Lung (tissue), 12 donors: ENCODE results near the gene ABHD15. TPM values are rescaled to one million over a fixed set of nuclear protein-coding genes. Genes with fewer than 3 reads are reported as not detected.
A peak's percentile ranks its signal among the peaks of the same experiment; 100 is the strongest.

Source experiments
- ATAC-seq: fragments of 200-7000 bp; cut with Tn5 transposase; one replicate; pipeline ENCODE4 v1.9.1; 2020; ENCODE audit warnings: moderate number of reproducible peaks; ENCODE audit not compliant: insufficient read depth, low FRiP score
- DNase-seq, 3 donors: peaks; one replicate each; pipeline ENCODE4 v3.0.0-alpha.2; 2013 to 2017
- H3K27ac ChIP-seq, 2 donors: one replicate each; pipeline ENCODE4 v1.5.1; 2013; ENCODE audit warnings: mild to moderate bottlenecking in 2 of 2, moderate library complexity in 2 of 2, control low read depth in 1 of 2, inconsistent platforms in 1 of 2, low read depth in 1 of 2, low read length in 1 of 2
- H3K27me3 ChIP-seq, 3 donors: one replicate each; pipeline ENCODE4 v1.5.1; 2013; ENCODE audit warnings: low read length in 2 of 3; ENCODE audit not compliant: control insufficient read depth in 3 of 3, insufficient read depth in 3 of 3
- H3K36me3 ChIP-seq, 4 donors: one replicate each; pipeline ENCODE4 v1.5.1; 2013; ENCODE audit warnings: low read length in 4 of 4, mild to moderate bottlenecking in 1 of 4, moderate library complexity in 1 of 4; ENCODE audit not compliant: control insufficient read depth in 4 of 4, insufficient read depth in 4 of 4
- H3K4me1 ChIP-seq, 5 donors: one replicate each; pipeline ENCODE4 v1.5.1; 2013; ENCODE audit warnings: low read length in 5 of 5, mild to moderate bottlenecking in 2 of 5, moderate library complexity in 1 of 5; ENCODE audit not compliant: control insufficient read depth in 5 of 5, insufficient read depth in 5 of 5
- H3K4me3 ChIP-seq: one replicate; pipeline ENCODE4 v1.5.1; 2013; ENCODE audit warnings: mild to moderate bottlenecking, control low read depth, moderate library complexity
- H3K9ac ChIP-seq, 2 donors: one replicate each; pipeline ENCODE4 v1.5.1; 2013; ENCODE audit warnings: low read length in 2 of 2, control low read depth in 1 of 2; ENCODE audit not compliant: insufficient read depth in 1 of 2
- H3K9me3 ChIP-seq, 4 donors: one replicate each; pipeline ENCODE4 v1.5.1; 2013; ENCODE audit warnings: low read length in 3 of 4, mild to moderate bottlenecking in 1 of 4, moderate library complexity in 1 of 4; ENCODE audit not compliant: control insufficient read depth in 4 of 4, insufficient read depth in 3 of 4
- CTCF ChIP-seq: IDR thresholded peaks from 2 replicates; pipeline ENCODE4 v1.5.1; 2012; ENCODE audit warnings: mild to moderate bottlenecking; ENCODE audit errors: control extremely low read depth, extremely low read depth
- WGBS, 2 donors: extraction: QIAGEN DNeasy Blood & Tissue Kit; methylation state at CpG; one replicate each; pipeline ENCODE4 v1.1.7; 2013; 5-methylcytosine and 5-hydroxymethylcytosine counted together
- polyA plus RNA-seq, 2 donors: library from polyadenylated mRNA; stranded (reverse); fragments of 200-250 nt; gene quantifications; one replicate each; pipeline ENCODE4 v1.2.1, GENCODE V29; 2013
- total RNA-seq, 2 donors: library from RNA; depleted of rRNA in 1 of 2; stranded (reverse); fragments of >200 nt in 1 of 2; gene quantifications; one replicate each; pipeline ENCODE4 v1.2.1, GENCODE V29; 2014 to 2021
- donor health status: control.
- donor health status: control.
- donor health status: Bipolar disorder and iron deficiency.
- donor health status: healthy.
- donor health status: DM: yes; HTN: yes; CAD: no.

The ABHD15 gene
- total and polyA plus RNA-seq, 4 donors: 4.0 to 10.5 (median 5.2) TPM

- ATAC-seq: no peak
- TF ChIP-seq CTCF: no peak
- WGBS, 2 donors: 88 to 89% methylated on average over 3 of the region's 3 CpGs
- Histone ChIP-seq H3K36me3 (peaks cover 0 to 2% (median 0%) of the 10 kb centered on the region in 4 donors), H3K4me3 (no peak overlapping the region), H3K4me1 (peaks cover 0 to 36% (median 12%) of the 10 kb centered on the region in 5 donors), H3K27ac (no peak overlapping the region), H3K9ac (no peak overlapping the region), H3K27me3 (peaks cover 0 to 10% (median 6%) of the 10 kb centered on the region in 3 donors), H3K9me3 (no peaks in the 10 kb centered on the region)
- DNase-seq: no peak
These were observed 3.0 kb downstream of the ABHD15 start for GRCh38 chr17:29563816-29564215.

GRCh38 chr17:29562615-29563014, 4.2 kb downstream of the ABHD15 start:
- TF ChIP-seq CTCF: no peak
- WGBS, 2 donors: 74 to 76% methylated on average over 18 of the region's 18 CpGs
- H3K27me3 ChIP-seq: peaks cover 0 to 10% (median 6%) of the 10 kb centered on the region in 3 donors
- H3K4me1 ChIP-seq: peaks cover 0 to 34% (median 12%) of the 10 kb centered on the region in 5 donors
- H3K27ac ChIP-seq: no peak overlapping the region
- H3K9me3 ChIP-seq: no peaks in the 10 kb centered on the region
- DNase-seq (no peak), ATAC-seq (no peak)
- no peak overlapping the region for H3K4me3 ChIP-seq
- no peak overlapping the region for H3K9ac ChIP-seq
- H3K36me3 ChIP-seq: peaks cover 0 to 2% (median 0%) of the 10 kb centered on the region in 4 donors

GRCh38 chr17:29561554-29562517, 5.0 kb downstream of the ABHD15 start:
- DNase-seq: peak; percentile 54 to 70 (median 61)

More at GRCh38 chr17:29561554-29562517, 5.0 kb downstream of the ABHD15 start:
- 53% methylated on average over 17 of the region's 17 CpGs for WGBS, 2 donors
- H3K9ac ChIP-seq: no peak overlapping the region
- ATAC-seq: no peak
- peaks cover 0 to 2% (median 0%) of the 10 kb centered on the region in 4 donors for H3K36me3 ChIP-seq
- no peak for TF ChIP-seq CTCF
- H3K27ac ChIP-seq: peak overlapping the region in 1 of 2 donors; percentile 40
- no peak overlapping the region for H3K4me3 ChIP-seq
- peaks cover 0 to 35% (median 12%) of the 10 kb centered on the region in 5 donors for H3K4me1 ChIP-seq
- H3K27me3 ChIP-seq: peaks cover 0 to 10% (median 6%) of the 10 kb centered on the region in 3 donors
- no peaks in the 10 kb centered on the region for H3K9me3 ChIP-seq
